NCI-H2171 treated with DMSO at 0.1 percent for 48 hours (cell line): ENCODE data around the gene FAIM2.

Experiments used
- DNase-seq: peaks from one replicate; lab custom pipeline; 2025; lab: John Stamatoyannopoulos, UW

The FAIM2 gene

GRCh38 chr12:49824416-49824815, 79.3 kb downstream of the FAIM2 start:
- DNase-seq = no peak

- no peak for DNase-seq
Observed at GRCh38 chr12:49823951-49824350, 79.7 kb downstream of the FAIM2 start.

- no peak for DNase-seq
Observed at GRCh38 chr12:49823350-49823749, 80.3 kb downstream of the FAIM2 start.

GRCh38 chr12:49821373-49822287, 82.1 kb downstream of the FAIM2 start:
- DNase-seq = no peak

GRCh38 chr12:49819786-49820185, 83.9 kb downstream of the FAIM2 start:
- DNase-seq = no peak

- DNase-seq = no peak
Observed at GRCh38 chr12:49818241-49818895, 85.3 kb downstream of the FAIM2 start.
